ENCODE measurements around the gene ZNF469. TPM values are rescaled to one million over a fixed set of nuclear protein-coding genes. Genes with fewer than 3 reads are reported as not detected.

Gene ZNF469
- total RNA-seq (2011; cell fraction: chromatin; rRNA removed; ENCODE audit: low replicate concordance), result 0.04 and 0.09 TPM in 2 replicates
- total RNA-seq (2011; cell fraction: nucleolus; rRNA removed), result 0.13 and 0.17 TPM in 2 replicates
- under 0.01 and 0.08 TPM in 2 replicates for total RNA-seq (2011; cell fraction: nucleoplasm; rRNA removed)
- under 0.01 TPM in 1 of 2 replicates, not detected in the other for total RNA-seq (2014; rRNA removed)
- not detected in 2 replicates for total RNA-seq (2014; rRNA removed; fragmentation: Illumina TruSeq; extraction: Trizol)
- total RNA-seq (2015; rRNA removed; fragmentation: Illumina TruSeq; extraction: Trizol), result not detected in 2 replicates
- 0.02 and 0.04 TPM in 2 replicates for total RNA-seq (2021)
- polyA plus RNA-seq (2011; rRNA removed), result not detected in 2 replicates
- under 0.01 and 0.01 TPM in 2 replicates for polyA plus RNA-seq (2011; cell fraction: cytosol; rRNA removed)
- polyA plus RNA-seq (2011; cell fraction: nucleus; rRNA removed), result 0.01 and 0.03 TPM in 2 replicates
- 0.01 TPM in 2 replicates for polyA plus RNA-seq (2012)
- polyA plus RNA-seq (2014; fragmentation: Illumina TruSeq; extraction: Trizol), result 0.01 TPM in 1 of 2 replicates, not detected in the other
- polyA plus RNA-seq (2014; fragmentation: Nextera tagmentation; extraction: Ambion mirVana), result not detected
- 0.01 TPM in 1 of 2 replicates, not detected in the other for polyA plus RNA-seq (2014; rRNA removed)
- polyA minus RNA-seq (2011; rRNA and poly(A)+ RNA removed), result under 0.01 and 0.04 TPM in 2 replicates
- polyA minus RNA-seq (2011; cell fraction: cytosol; rRNA and poly(A)+ RNA removed), result 0.09 and 0.10 TPM in 2 replicates
- under 0.01 and 0.11 TPM in 2 replicates for polyA minus RNA-seq (2011; cell fraction: nucleus; rRNA and poly(A)+ RNA removed)
- percentile 18 among the genes with signal in this experiment for Bru-seq, nascent RNA
- BruChase-seq, experiment 1, labeled RNA remaining after a 2-hour chase, result percentile 11 among the genes with signal in this experiment
- BruChase-seq, experiment 2, labeled RNA remaining after a 6-hour chase, result not detected
- long read RNA-seq, experiment 1, result 0 reads
- long read RNA-seq, experiment 2, result 0 reads
- long read RNA-seq, experiment 3, result 0 reads

GRCh38 chr16:88382491-88383400 lies at the start of gene ZNF469:
Gene ZNF469, plus strand, starts transcription at chr16:88382959. Its CDS starts 44,512 bp downstream, at chr16:88427471.
- Histone ChIP-seq H4K20me1 (replicated peaks; ENCODE audit: control insufficient read depth, insufficient read depth, low read length) (0 out of 2 replicates have a peak, but pooled peaks cover 3% of the 10 kb centered on the region), H3K36me3 (ENCODE audit: control insufficient read depth, insufficient read depth, low read length) (no peaks in the 10 kb centered on the region), H3K9ac (ENCODE audit: insufficient read depth in 1 of 2, low read depth in 2 of 2, low read length in 2 of 2) (no peak within 1 kb of the TSS), H3K9me1 (ENCODE audit: control insufficient read depth, insufficient read depth, low read length) (no peaks in the 10 kb centered on the region), H2AFZ (ENCODE audit: low read depth, low read length) (no peak within 1 kb of the TSS), H3K27ac (ENCODE audit: extremely low read depth, low read depth, low read length) (no peak within 1 kb of the TSS), H3K27me3 (ENCODE audit: control insufficient read depth in 2 of 2, insufficient read depth in 2 of 2, low read length in 2 of 2) (peaks cover 26 to 72% of the 10 kb centered on the region in 2 experiments), H3K9me3 (replicated peaks; ENCODE audit: control insufficient read depth, insufficient read depth, low read depth, low read length) (peaks cover 11% of the 10 kb centered on the region), H3K4me3 (no peak within 1 kb of the TSS), H3K79me2 (ENCODE audit: control insufficient read depth, insufficient read depth, low read length) (no peaks in the 10 kb centered on the region), H3K4me2 (ENCODE audit: insufficient read depth, low read length) (no peak within 1 kb of the TSS), H3K4me1 (replicated peaks in 1 of 2; ENCODE audit: control insufficient read depth in 2 of 2, insufficient read depth in 2 of 2, low read length in 2 of 2) (peaks cover 0 to 34% of the 10 kb centered on the region in 2 experiments; a peak in 2 of 5 replicates)
- FAIRE-seq (no peak), DNase-seq (ENCODE audit: extremely low read depth in 1 of 4, low spot score in 3 of 4) (no peak), ATAC-seq (no peak)
- 23% methylated on average over 24 of the region's 87 CpGs for WGBS (ENCODE audit: insufficient coverage, low coverage, missing lambda C conversion rate)
- in situ Hi-C loops (cut with MboI), result no loop called here
- no TSS peak for BruUV-seq (replicated peaks)
- TF ChIP-seq PHB2 (IDR thresholded peaks at IDR 0.05; ENCODE audit: low read depth) (no peak), FOXM1 (IDR thresholded peaks at IDR 0.05; ENCODE audit: low read depth) (no peak), FOXM1 (CRISPR knock-in tag; IDR thresholded peaks at IDR 0.05; ENCODE audit: low read depth) (no peak), HNRNPH1 (optimal IDR thresholded peaks at IDR 0.05; ENCODE audit: low read depth, low read length) (no peak), ZNF217 (CRISPR knock-in tag; IDR thresholded peaks at IDR 0.05) (no peak), PML (IDR thresholded peaks at IDR 0.05; ENCODE audit: low read length) (no peak), KDM5B (IDR thresholded peaks at IDR 0.05; ENCODE audit: insufficient replicate concordance, low read depth, low read length) (no peak), GABPB2 (CRISPR knock-in tag; conservative IDR thresholded peaks at IDR 0.05) (no peak), GTF2E2 (tag; IDR thresholded peaks at IDR 0.05) (no peak), ARID2 (IDR thresholded peaks at IDR 0.05) (no peak), CREB3 (tag; conservative IDR thresholded peaks at IDR 0.05; ENCODE audit: low read depth) (no peak)
- intact Hi-C loops (cut with micrococcal nuclease), result no loop called here
- POLR2A ChIA-PET, result interaction anchor here (0.9 kb wide), 1 partner anchor 13 kb away, joined by 3 read pairs; no protein-coding TSS in a partner anchor
- CTCF ChIA-PET (ENCODE audit: low intra/inter-chr PET ratio), result no interaction called here

Measured in K562 (cell line).